ENCODE measurements around the gene AHRR. TPM values are rescaled to one million over a fixed set of nuclear protein-coding genes. Genes with fewer than 3 reads are reported as not detected.
A peak's percentile ranks its signal among the peaks of the same experiment; 100 is the strongest.

The AHRR gene
- total RNA-seq, 1 experiment from 2014 or later: 2.2 TPM

- Histone ChIP-seq H3K4me2 (ENCODE audit: insufficient read depth, insufficient read length, low read length) (peak overlapping the region; percentile 9), H2BK12ac (ENCODE audit: insufficient read length, low read depth, low read length) (no peak overlapping the region), H3K27ac (ENCODE audit: insufficient read length, low read depth, low read length) (no peak overlapping the region), H3K9ac (ENCODE audit: extremely low read depth, insufficient read length, low read length) (no peak overlapping the region), H3K9me3 (ENCODE audit: control insufficient read depth, low read depth, low read length) (no peaks in the 10 kb centered on the region), H4K20me1 (ENCODE audit: control insufficient read depth, insufficient read depth, insufficient read length) (no peaks in the 10 kb centered on the region), H2AK5ac (ENCODE audit: insufficient read length, low read length) (no peak overlapping the region), H3K23me2 (ENCODE audit: insufficient read length, low read depth, low read length, poor library complexity, severe bottlenecking) (peaks cover 11% of the 10 kb centered on the region), H2BK5ac (ENCODE audit: insufficient read length, low read length) (no peak overlapping the region), H2BK15ac (ENCODE audit: low read depth, low read length) (no peak overlapping the region), H3K56ac (ENCODE audit: insufficient read length, low read depth, low read length) (no peak overlapping the region), H3K79me2 (ENCODE audit: insufficient read depth, low read length) (no peaks in the 10 kb centered on the region), H3K4me1 (ENCODE audit: insufficient read depth, low read length) (no peaks in the 10 kb centered on the region; the same call in 1 of the 2 replicates), H3K79me1 (ENCODE audit: insufficient read depth, low read depth, low read length, poor library complexity, severe bottlenecking) (no peaks in the 10 kb centered on the region), H3K27me3 (ENCODE audit: insufficient read depth, low read length) (peaks cover 27% of the 10 kb centered on the region; the same call in 1 of the 2 replicates), H4K5ac (ENCODE audit: insufficient read length, low read depth, low read length) (no peak overlapping the region), H4K8ac (replicated peaks; ENCODE audit: insufficient read length, low read depth, low read length) (no peak overlapping the region), H3K18ac (ENCODE audit: insufficient read length, low read depth, low read length) (no peak overlapping the region), H3K23ac (ENCODE audit: insufficient read length, low read depth, low read length) (no peak overlapping the region), H3T11ph (ENCODE audit: low read length) (no peak overlapping the region), H3K4ac (ENCODE audit: low read depth, low read length) (no peak overlapping the region), H2AFZ (ENCODE audit: low read length) (no peak overlapping the region), H2BK20ac (ENCODE audit: low read depth, low read length, poor library complexity, severe bottlenecking) (no peak overlapping the region), H3K14ac (ENCODE audit: insufficient read depth, low read length) (no peak overlapping the region; the same call in 1 of the 2 replicates), H2BK120ac (ENCODE audit: low read depth, low read length, poor library complexity, severe bottlenecking) (no peak overlapping the region), H4K91ac (ENCODE audit: insufficient read length, low read depth, low read length) (no peak overlapping the region)
- TF ChIP-seq CTCF (conservative IDR thresholded peaks at IDR 0.05): no peak
- WGBS (ENCODE audit: extremely low coverage, insufficient read length, low lambda C conversion rate): no CpG with 5 or more reads among the region's 67 CpGs
- H3K4me1 Mint-ChIP-seq: peaks cover 13 to 15% of the 10 kb centered on the region in 2 experiments
- peaks cover 0 to 2% (median 0%) of the 10 kb centered on the region in 3 experiments; a peak in 1 of 7 replicates for H3K36me3 Mint-ChIP-seq (ENCODE audit: insufficient read depth in 1 of 3, low read depth in 3 of 3)
- DNase-seq: no peak
- peaks cover 73% of the 10 kb centered on the region for H3K27me3 Mint-ChIP-seq (ENCODE audit: low read depth)
- peak overlapping the region in 1 of 2 experiments; percentile 4; a peak in 2 of 5 replicates for H3K4me3 Mint-ChIP-seq
- no peak overlapping the region for H3K27ac Mint-ChIP-seq
- H3K9me3 Mint-ChIP-seq: peaks cover 0 to 2% of the 10 kb centered on the region in 2 experiments; a peak in 1 of 5 replicates
These were observed 275 bp downstream of the AHRR start for GRCh38 chr5:321726-322251.
